Gastrocnemius medialis (tissue), 4 donors: ENCODE measurements around the gene PAPOLA. TPM values are rescaled to one million over a fixed set of nuclear protein-coding genes. Genes with fewer than 3 reads are reported as not detected.

ENCODE experiments used
- ATAC-seq, 2 donors: fragments of 150-250 bp; one replicate each; pipeline ENCODE4 v1.9.1; 2016
- DNase-seq, 2 donors: peaks; one replicate each; pipeline ENCODE4 v3.0.0-alpha.2; 2019
- H3K27ac ChIP-seq, 4 donors: fragments of 200-600 bp; sonication (generic); 1 replicate in 1 of 4; 2 replicates in 3 of 4; pipeline ENCODE4 v1.5.1; 2016 to 2018; ENCODE audit warnings: mild to moderate bottlenecking in 2 of 4, moderate library complexity in 1 of 4
- H3K27me3 ChIP-seq, 3 donors: fragments of 200-600 bp; sonication (generic) in 2 of 3; 1 replicate in 1 of 3; 2 replicates in 2 of 3; pipeline versions ENCODE4 v1.5.1 to v1.6.0; 2016 to 2019; ENCODE audit warnings: mild to moderate bottlenecking in 1 of 3, moderate library complexity in 1 of 3
- H3K36me3 ChIP-seq, 2 donors: fragments of 200-600 bp; sonication (generic) in 1 of 2; one replicate each; pipeline ENCODE4 v1.5.1; 2017 to 2018
- H3K4me1 ChIP-seq, 2 donors: fragments of 200-600 bp; sonication (generic) in 1 of 2; one replicate each; pipeline ENCODE4 v1.5.1; 2016 to 2017; ENCODE audit warnings: mild to moderate bottlenecking in 2 of 2
- H3K4me3 ChIP-seq, 4 donors: fragments of 200-600 bp; sonication (generic) in 3 of 4; 1 replicate in 1 of 4; 2 replicates in 3 of 4; pipeline ENCODE4 v1.5.1; 2016 to 2019; ENCODE audit warnings: mild to moderate bottlenecking in 2 of 4
- H3K9me3 ChIP-seq, 3 donors: fragments of 200-600 bp; sonication (generic) in 2 of 3; 1 replicate in 1 of 3; 2 replicates in 2 of 3; pipeline ENCODE4 v1.5.1; 2016 to 2019
- POLR2A ChIP-seq, 2 donors: fragments of 450-650 bp; IDR thresholded peaks; one replicate each; pipeline ENCODE4 v1.6.1; 2017; ENCODE audit warnings: antibody characterized with exemption in 2 of 2, mild to moderate bottlenecking in 2 of 2, moderate library complexity in 2 of 2
- in situ Hi-C, 4 donors: fragments of 200-750 bp; cut with MboI; loops; one replicate each; pipeline versions ENCODE4 v1.15.0 to v1.8.0; 2017; ENCODE audit warnings: low sequenced_read_pairs in 4 of 4
- intact Hi-C: fragments of 100-400 bp; cut with DNase I; formaldehyde crosslinking; loops from one replicate; pipeline ENCODE4 v1.15.1; 2023; ENCODE audit warnings: low total_unique reads
- total RNA-seq, 4 donors: library from RNA; depleted of rRNA; stranded (reverse); fragments of >200 nt; gene quantifications; one replicate each; pipeline versions ENCODE4 v1.1.0 to v1.2.3, GENCODE V29; 2016
- TF ChIP-seq, protein P1 (sequence below), 5 experiments: fragments of 450-650 bp in 3 of 5; fragments of 200-600 bp in 2 of 5; sonication (generic) in 2 of 5; IDR thresholded peaks in 4 of 5; conservative IDR thresholded peaks in 1 of 5; 1 replicate in 4 of 5; 2 replicates in 1 of 5; pipeline ENCODE4 v1.5.1; 2016 to 2019; ENCODE audit warnings: antibody characterized with exemption in 5 of 5, mild to moderate bottlenecking in 3 of 5, moderate library complexity in 3 of 5

The PAPOLA gene
- total RNA-seq, 4 donors from 2014 or later: 41.5 to 66.4 (median 50.7) TPM

GRCh38 chr14:96589577-96589976 lies 87.4 kb downstream of the PAPOLA start:
- Histone ChIP-seq H3K9me3 (no peaks in the 10 kb centered on the region), H3K4me3 (no peak overlapping the region), H3K27me3 (peaks cover 21 to 50% (median 25%) of the 10 kb centered on the region in 3 donors), H3K27ac (no peak overlapping the region), H3K4me1 (peaks cover 0 to 3% of the 10 kb centered on the region in 2 donors), H3K36me3 (no peaks in the 10 kb centered on the region)
- TF ChIP-seq, protein P1, sequence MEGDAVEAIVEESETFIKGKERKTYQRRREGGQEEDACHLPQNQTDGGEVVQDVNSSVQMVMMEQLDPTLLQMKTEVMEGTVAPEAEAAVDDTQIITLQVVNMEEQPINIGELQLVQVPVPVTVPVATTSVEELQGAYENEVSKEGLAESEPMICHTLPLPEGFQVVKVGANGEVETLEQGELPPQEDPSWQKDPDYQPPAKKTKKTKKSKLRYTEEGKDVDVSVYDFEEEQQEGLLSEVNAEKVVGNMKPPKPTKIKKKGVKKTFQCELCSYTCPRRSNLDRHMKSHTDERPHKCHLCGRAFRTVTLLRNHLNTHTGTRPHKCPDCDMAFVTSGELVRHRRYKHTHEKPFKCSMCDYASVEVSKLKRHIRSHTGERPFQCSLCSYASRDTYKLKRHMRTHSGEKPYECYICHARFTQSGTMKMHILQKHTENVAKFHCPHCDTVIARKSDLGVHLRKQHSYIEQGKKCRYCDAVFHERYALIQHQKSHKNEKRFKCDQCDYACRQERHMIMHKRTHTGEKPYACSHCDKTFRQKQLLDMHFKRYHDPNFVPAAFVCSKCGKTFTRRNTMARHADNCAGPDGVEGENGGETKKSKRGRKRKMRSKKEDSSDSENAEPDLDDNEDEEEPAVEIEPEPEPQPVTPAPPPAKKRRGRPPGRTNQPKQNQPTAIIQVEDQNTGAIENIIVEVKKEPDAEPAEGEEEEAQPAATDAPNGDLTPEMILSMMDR (IDR thresholded peaks at IDR 0.05 in 4 of 5, conservative IDR thresholded peaks at IDR 0.05 in 1 of 5): no peak
- TF ChIP-seq POLR2A (IDR thresholded peaks at IDR 0.05): no peak
- DNase-seq (no peak), ATAC-seq (no peak)
- intact Hi-C loops (no loop called here), in situ Hi-C loops (no loop called here)

DNA sequence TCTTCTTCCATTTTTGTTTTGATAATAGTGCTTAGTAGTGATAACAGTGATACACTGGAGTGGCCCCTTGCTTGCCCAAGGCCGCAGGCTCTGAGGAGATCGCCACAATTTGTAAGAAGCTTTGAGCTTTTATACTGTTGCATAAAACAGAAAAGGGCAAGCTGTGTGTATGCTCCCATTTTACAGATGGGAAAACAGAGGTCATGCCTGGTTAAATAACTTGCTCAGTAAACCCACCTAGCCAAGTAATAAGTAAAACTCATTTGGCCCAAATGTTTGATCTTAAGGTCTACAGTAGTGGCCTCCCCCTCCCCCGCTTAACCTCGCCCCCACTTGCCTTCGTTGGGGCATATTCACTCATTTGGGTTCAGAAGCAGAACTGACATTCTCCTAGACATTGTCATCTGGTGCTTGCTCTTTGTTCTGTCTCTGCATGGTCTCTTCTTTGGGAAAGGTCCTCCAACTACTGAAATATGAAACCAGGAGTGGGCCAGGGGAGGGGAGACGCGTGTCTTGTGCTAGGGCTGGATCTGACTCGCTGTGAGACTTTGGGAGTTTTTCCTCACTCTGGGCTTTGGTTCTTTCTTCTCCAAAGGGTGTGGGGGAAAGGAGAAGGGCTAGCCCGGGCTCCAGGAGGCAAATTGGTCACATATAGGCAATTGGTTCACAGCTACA lies 88.1 kb downstream of the PAPOLA start:
- Histone ChIP-seq H3K4me1 (peaks cover 0 to 3% of the 10 kb centered on the region in 2 donors), H3K9me3 (no peaks in the 10 kb centered on the region), H3K36me3 (no peaks in the 10 kb centered on the region), H3K27me3 (peaks cover 22 to 51% (median 28%) of the 10 kb centered on the region in 3 donors), H3K4me3 (no peak overlapping the region), H3K27ac (no peak overlapping the region)
- in situ Hi-C loops: no loop called here
- no peak for ATAC-seq
- DNase-seq: no peak
- intact Hi-C loops: no loop called here
- TF ChIP-seq, protein P1 (IDR thresholded peaks at IDR 0.05 in 4 of 5, conservative IDR thresholded peaks at IDR 0.05 in 1 of 5): no peak
- TF ChIP-seq POLR2A (IDR thresholded peaks at IDR 0.05): no peak

- TF ChIP-seq POLR2A (IDR thresholded peaks at IDR 0.05): no peak
- TF ChIP-seq, protein P1 (IDR thresholded peaks at IDR 0.05 in 4 of 5, conservative IDR thresholded peaks at IDR 0.05 in 1 of 5): no peak
- H3K4me3 ChIP-seq: peak overlapping the region in 2 of 4 donors; percentile 17 to 21
- H3K27ac ChIP-seq: no peak overlapping the region
- no peak for DNase-seq
- intact Hi-C loops (no loop called here), in situ Hi-C loops (no loop called here)
- peaks cover 22 to 36% (median 28%) of the 10 kb centered on the region in 3 donors for H3K27me3 ChIP-seq
- no peaks in the 10 kb centered on the region for H3K36me3 ChIP-seq
- H3K4me1 ChIP-seq: peaks cover 0 to 3% of the 10 kb centered on the region in 2 donors
- ATAC-seq: no peak
- no peaks in the 10 kb centered on the region for H3K9me3 ChIP-seq
Measured at GRCh38 chr14:96592591-96593386, 90.6 kb downstream of the PAPOLA start.

- no peak overlapping the region for H3K27ac ChIP-seq
- TF ChIP-seq POLR2A (IDR thresholded peaks at IDR 0.05): no peak
- TF ChIP-seq, protein P1 (IDR thresholded peaks at IDR 0.05 in 4 of 5, conservative IDR thresholded peaks at IDR 0.05 in 1 of 5): no peak
- H3K9me3 ChIP-seq: no peaks in the 10 kb centered on the region
- ATAC-seq (no peak), DNase-seq (no peak)
- in situ Hi-C loops: no loop called here
- no peaks in the 10 kb centered on the region for H3K4me1 ChIP-seq
- H3K27me3 ChIP-seq: peaks cover 22 to 32% (median 28%) of the 10 kb centered on the region in 3 donors
- no peak overlapping the region for H3K4me3 ChIP-seq
- H3K36me3 ChIP-seq: no peaks in the 10 kb centered on the region
- intact Hi-C loops: no loop called here
Measured at GRCh38 chr14:96594961-96595360, 92.8 kb downstream of the PAPOLA start.
